Measurements from ENCODE around the gene CNTNAP5. TPM values are rescaled to one million over a fixed set of nuclear protein-coding genes. Genes with fewer than 3 reads are reported as not detected.

The CNTNAP5 gene
- total and polyA plus RNA-seq, 2 of the 8 experiments (the other 6 are each of a cell fraction or from before 2014, with no cell fraction given): 0.11 to 0.76 TPM

GRCh38 chr2:124874219-124874618, 849.1 kb downstream of the CNTNAP5 start (continued):
- TF ChIP-seq CHD7 (IDR thresholded peaks at IDR 0.05; ENCODE audit: insufficient replicate concordance, low read length): no peak
- TF ChIP-seq USF2 (IDR thresholded peaks at IDR 0.05; ENCODE audit: low read length): no peak
- TF ChIP-seq CEBPB (IDR thresholded peaks at IDR 0.05; ENCODE audit: low read depth, low read length): no peak
- TF ChIP-seq SP4 (IDR thresholded peaks at IDR 0.05; ENCODE audit: low read length): no peak
- no peak for TF ChIP-seq MAFK (IDR thresholded peaks at IDR 0.05; ENCODE audit: low read depth, low read length)
- no peak for TF ChIP-seq HDAC6 (IDR thresholded peaks at IDR 0.05; ENCODE audit: low read depth, low read length)
- no peak for TF ChIP-seq CHD2 (IDR thresholded peaks at IDR 0.05; ENCODE audit: low read length)
- no peak for TF ChIP-seq NRF1 (IDR thresholded peaks at IDR 0.05; ENCODE audit: low read depth, low read length)
- TF ChIP-seq JUN (IDR thresholded peaks at IDR 0.05; ENCODE audit: low read depth, low read length): no peak
- no peak for TF ChIP-seq YY1 (IDR thresholded peaks at IDR 0.05; ENCODE audit: low read depth, low read length)
- no peak for TF ChIP-seq HDAC2 (IDR thresholded peaks at IDR 0.05; ENCODE audit: borderline replicate concordance in 1 of 2, low read depth in 2 of 2, low read length in 2 of 2)
- no peak for TF ChIP-seq POU5F1 (IDR thresholded peaks at IDR 0.05; ENCODE audit: low read depth, low read length)

All from H1 (cell line).